Measurements from ENCODE around the gene AGXT.

Gene AGXT

GRCh38 chr2:240916571-240917008 lies 48.0 kb downstream of the AGXT start:
- DNase-seq = peak; percentile 45

DNA sequence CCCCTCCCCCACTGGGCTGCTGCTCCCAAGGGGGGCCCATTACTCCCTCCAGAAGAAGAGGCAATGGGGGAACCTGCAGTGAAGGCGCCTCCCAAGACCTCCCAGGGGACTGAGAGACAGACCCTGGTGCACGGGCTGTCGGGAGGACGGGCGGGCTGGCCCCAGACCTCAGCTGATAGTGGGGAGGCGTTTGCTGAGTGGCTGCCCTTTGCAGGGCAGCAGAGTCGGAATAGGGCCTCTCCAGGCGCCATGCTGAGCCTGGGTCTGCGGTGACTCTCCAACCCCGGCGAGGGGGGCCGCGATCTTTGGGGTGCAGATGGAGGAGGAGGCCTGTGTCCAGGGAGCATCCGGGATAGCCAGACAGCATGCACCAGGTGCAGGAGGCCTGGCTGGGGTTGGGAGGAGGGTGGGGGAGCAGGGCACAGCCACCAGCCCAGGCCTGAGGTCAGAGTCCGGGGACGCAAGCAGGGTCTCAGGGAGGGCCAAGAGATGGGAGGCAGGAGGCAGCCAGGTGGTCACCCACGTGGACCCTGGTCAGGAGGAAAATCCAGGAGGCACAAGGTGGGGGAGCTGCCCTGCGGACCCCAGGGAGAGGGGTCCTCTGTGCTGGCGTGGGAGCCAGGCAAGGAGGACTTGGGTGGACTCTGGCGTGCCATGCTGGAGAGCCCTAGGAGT lies 48.5 kb downstream of the AGXT start:
- DNase-seq = peak; percentile 58

- DNase-seq = peak; percentile 59
These were observed 49.1 kb downstream of the AGXT start for GRCh38 chr2:240917684-240918257.

DNA sequence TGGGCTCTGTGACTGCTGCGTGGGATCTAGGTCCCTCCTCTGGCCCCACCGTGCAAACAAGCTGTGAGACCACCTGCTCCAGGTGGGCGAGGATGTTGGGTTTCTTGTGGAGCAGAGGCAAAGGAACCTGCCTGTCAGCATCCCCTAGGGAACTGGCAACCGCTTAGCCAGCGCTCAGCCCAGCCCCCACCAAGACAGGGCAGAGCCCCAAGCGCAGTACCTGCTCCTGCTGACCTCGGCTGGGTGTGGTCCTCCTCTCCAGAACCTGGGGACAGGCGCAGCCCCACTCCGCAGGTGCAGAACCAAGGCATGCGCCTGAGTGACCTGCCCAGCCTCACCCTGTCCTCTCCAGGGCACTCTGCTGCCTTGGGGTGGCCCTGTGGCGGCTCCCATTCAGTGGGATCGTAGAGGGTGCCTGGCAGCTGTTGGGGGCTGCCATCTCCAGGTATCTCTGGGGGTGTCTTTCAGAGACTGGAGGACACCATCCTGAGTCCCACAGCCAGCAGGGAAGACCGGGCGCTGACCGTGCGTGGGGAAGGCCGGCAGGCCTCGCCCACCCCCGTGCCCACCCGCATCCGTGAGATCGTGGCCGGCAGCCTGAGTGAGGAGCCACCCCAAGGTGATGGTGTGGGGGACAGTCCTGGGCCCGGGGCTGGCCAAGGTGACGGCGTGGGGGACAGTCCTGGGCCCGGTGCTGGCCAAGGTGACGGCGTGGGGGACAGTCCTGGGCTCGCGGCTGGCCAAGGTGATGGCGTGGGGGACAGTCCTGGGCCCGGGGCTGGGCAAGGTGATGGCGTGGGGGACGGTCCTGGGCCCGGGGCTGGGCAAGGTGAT lies 49.9 kb downstream of the AGXT start:
- peak; percentile 55 for DNase-seq

- peak; percentile 51 for DNase-seq
These were observed 50.6 kb downstream of the AGXT start for GRCh38 chr2:240919161-240919781.

- DNase-seq = peak; percentile 53
These were observed 51.5 kb downstream of the AGXT start for GRCh38 chr2:240919786-240920782.

GRCh38 chr2:240920783-240921231 lies 52.2 kb downstream of the AGXT start:
- peak; percentile 50 for DNase-seq

DNA sequence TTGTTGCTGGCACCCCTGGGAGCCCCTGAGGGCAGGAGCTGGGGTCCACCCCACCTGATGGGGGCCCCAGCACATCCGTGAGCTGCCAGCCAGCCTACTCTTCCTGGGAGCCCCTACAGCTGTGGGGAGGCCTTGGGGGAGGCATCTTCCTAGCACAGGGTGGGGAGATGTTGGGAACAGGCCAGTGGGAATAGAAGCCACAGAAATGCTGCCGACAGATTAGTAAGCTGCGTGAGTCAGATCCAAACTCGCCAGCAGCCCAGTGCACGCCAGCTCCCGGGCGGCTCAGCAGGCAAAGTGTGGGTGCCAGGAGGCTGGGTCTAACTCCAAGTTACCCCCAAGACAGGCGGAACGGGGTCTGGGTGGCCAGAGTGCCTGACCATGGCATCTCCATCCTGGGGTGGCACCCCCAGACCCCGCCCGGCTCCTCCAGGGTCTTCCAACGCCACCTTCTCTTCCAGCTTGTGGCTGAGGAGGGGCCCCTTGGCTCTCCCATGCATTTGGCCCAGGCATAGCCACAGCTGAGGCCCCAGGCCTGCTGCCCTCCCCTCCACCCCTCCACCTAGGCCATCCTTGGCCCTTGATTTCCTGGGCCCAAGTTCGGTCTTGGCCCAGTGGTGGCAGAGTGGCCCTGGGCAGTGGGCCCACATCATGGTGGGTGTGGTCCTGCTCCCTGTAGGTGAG lies 52.8 kb downstream of the AGXT start:
- DNase-seq = peak; percentile 50

DNA sequence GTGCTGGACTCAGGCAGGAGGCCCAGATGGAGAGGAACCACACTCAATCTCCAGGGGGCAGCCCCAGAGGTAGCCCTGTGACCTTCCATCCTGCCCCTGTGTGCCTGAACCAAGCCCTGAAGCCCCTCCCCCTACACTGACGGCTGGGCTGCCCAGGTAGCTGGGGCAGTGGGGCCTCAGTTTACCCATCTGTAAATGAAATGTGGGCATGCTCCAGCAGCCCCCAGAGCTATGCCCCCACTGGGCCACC lies 53.3 kb downstream of the AGXT start:
- DNase-seq = no peak

DNA sequence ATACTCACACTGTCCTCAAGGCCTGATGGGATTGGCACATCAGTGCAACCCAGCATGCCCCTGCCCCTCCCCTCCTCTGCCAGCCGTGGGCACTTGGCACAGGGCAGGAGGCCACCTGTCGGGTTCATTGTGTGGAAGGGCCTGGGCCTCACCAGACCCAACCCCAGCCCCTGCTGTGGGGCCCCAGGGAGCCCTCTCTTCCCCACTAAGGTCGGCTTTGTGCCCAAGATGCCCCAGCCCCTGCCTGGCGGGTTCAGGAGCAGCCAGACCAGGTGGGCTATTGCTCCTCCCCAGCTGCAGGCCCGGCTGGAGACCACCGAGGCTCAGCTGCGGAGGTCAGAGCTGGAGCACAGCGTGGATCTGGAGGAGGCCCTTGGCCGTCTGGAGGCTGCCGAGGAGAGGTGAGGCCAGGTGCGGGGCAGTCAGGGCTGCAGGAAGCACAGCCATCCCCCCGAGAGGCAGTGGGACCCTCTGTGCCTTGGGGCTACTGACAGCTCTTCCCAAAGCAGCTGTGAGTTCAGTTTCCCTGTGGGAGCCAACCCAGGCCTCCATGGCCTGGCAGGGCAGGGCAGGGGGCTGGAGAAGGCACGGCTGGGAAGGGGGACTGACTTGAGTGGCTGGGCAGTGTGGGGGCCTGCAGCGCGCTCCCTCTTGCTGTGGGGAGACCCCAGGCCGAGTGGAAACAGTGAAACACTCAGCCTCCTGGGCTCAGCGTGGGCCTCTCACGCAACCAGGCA lies 53.8 kb downstream of the AGXT start:
- peak; percentile 59 for DNase-seq

- peak; percentile 45 for DNase-seq
These were observed 54.4 kb downstream of the AGXT start for GRCh38 chr2:240922982-240923537.

- DNase-seq = peak; percentile 63
These were observed 56.6 kb downstream of the AGXT start for GRCh38 chr2:240925191-240925567.

DNA sequence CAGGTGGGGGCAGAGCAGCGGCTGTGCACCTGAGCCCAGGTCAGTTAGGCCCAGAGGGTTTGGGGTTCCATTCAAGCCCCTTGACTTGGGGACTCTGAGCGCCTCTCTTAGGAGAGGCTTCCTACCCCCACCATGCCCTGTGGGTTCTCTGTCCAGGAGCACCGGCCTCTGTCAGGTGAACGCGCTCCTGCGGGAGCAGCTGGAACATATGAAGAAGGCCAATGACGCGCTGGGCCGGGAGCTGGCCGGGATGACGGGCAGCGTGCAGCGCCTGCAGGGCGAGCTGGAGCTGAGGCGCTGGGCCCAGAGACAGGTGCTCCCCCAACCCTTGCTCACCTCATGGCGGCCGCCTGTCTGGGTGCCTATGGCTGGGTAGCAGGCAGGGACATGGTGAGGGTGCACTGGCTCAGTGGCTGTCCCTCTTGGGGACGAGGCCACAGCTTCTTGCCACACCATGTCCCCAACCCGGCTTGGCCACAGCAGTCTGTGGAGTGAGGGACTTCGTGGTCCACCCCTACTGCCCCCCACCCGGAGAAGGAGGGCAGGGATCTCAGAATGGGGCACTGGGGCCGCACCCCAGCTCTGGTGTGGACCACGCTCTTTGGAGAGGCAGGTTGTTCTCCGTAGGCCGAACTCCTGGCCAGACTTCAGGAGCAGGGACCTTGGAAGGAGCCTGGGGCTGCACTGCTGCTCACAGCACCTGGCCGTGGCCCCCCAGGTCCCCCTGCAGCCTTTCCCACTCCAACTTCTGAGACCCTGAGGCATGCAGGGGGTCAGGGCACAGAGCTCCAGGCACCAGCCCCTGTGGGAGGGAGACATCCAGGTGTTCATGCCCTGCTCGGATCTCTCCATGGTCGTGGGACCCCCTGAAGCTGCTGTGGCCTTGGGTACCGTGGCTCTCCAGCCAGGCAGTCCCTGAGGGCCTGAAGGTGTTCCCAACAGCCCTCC lies 57.2 kb downstream of the AGXT start:
- peak; percentile 61 for DNase-seq

- peak; percentile 63 for DNase-seq
These were observed 58.1 kb downstream of the AGXT start for GRCh38 chr2:240926516-240927389.

GRCh38 chr2:240927390-240927781 lies 58.8 kb downstream of the AGXT start:
- no peak for DNase-seq

DNA sequence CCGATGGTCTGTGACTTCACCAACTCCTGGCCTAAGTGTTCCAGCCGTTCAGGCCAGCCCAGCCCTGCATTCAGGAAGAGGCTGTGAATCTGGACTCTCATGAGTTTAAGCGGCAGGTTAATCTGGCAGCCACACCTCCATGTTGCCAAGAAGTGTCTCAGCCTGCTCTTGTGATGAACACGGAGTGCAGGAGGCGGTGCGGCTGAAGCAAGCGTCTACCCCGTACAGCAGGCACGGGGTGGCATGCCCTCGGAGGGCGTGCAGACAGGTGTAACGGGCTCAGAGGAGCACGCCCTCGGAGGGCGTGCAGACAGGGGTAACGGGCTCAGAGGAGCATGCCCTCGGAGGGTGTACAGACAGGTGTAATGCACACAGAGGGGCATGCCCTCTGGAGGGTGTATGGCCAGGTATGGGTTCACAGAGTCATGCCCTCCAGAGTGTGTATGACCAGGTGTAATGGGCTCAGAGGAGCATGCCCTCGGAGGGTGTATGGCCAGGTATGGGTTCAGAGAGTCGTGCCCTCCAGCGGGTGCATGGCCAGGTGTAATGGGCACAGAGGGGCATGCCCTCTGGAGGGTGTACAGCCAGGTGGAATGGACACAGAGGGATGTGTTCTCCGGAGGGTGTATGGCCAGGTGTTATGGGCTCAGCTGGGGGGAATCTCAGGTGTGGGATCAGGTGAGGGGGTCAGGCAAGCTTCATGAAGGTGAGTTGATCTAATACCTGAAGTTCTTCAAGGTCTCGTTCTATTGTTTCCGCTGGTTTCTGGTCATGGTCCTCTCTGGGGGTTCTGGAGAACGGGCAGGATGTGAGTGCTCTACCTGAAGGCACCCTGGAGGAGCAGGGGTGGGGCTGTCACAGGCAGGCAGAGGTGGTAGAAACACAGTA lies 60.1 kb downstream of the AGXT start:
- DNase-seq = no peak

DNA sequence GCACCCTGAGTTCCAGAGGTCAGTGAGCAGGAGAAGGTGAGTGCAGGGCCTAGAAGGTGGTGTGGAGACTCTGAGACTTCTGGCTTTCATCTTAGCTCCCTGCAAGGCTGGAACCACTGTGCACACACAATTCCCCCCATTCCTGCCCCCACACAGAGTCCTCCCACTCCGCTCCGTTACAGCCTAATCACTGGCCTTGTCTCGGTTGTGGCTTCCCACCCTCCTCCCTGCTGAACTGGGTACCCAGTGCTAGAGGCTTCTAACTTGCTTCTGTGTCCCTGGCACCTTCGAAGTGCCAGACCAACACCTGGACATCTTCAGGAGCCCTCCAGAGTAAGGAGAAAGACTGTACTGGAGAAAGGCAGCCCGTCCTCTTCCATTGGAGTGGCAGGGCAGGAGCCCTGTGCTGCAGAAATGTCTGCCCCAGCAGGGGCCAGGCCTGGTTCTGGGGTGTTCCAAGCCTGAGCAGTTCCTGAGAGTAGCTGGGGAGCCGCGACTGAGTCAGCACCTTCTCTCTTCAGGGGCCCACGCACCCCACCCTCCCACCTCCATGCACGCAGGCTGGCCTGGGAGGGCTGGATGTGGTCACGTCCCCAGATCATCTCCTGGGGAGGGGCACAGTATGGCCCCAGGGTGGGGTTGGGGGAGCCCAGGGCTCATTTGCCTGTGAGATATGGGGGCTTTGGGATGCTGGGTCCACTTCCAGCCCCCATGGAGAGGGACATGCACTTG lies 60.9 kb downstream of the AGXT start:
- DNase-seq = peak; percentile 31

All from activated effector memory CD4-positive, alpha-beta T cell treated with anti-CD3 and anti-CD28 coated beads, Interleukin-2, amount 50 U/mL, for 16 hours (primary cell).